CD4-positive, alpha-beta T cell treated with Interleukin-6 for 4 hours (primary cell): Measurements from ENCODE around the gene HDGFL2.

Experiments
- DNase-seq: peaks from one replicate; pipeline ENCODE4 v3.0.0-alpha.2; 2020; ENCODE audit warnings: mixed read lengths

Gene HDGFL2

DNA sequence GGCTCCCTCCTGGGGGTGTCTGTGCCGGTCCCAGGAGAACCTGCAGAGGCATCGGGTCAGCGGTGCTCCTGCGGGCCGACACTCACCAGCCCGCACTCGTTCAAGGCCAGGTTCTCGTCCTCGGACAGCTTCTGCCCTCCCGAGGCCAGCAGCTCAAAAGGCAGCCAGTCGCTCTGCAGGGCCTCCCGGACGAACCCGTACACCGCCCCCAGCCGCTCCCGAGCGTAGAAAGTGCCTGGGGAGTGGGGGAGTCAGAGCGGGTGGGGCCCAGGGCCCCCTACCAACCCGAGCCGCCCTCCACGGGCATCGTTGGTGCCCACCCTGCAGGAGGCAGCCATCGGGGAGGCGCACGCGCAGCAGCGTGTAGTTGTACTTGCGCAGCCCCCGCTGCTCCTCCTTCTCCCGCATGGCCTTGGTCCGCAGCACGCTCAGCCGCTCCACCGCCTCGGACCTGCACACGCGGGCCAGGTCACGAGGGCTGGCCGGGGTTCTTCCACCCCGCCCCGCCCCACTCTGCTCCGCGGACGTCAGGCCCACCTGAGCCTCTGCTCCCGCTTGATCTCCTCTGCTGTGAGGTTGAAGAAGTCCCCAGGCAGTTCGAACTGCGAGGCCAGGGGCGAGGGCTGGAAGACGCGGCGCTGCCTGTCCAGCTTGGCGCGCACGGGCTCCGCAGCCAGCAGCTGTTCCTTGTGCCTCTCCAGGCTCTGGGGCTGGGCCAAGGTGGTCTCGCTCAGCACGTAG, 26.0 kb upstream of the HDGFL2 start:
- no peak for DNase-seq

GRCh38 chr19:4446704-4447200, 25.3 kb upstream of the HDGFL2 start:
- DNase-seq, result no peak

DNA sequence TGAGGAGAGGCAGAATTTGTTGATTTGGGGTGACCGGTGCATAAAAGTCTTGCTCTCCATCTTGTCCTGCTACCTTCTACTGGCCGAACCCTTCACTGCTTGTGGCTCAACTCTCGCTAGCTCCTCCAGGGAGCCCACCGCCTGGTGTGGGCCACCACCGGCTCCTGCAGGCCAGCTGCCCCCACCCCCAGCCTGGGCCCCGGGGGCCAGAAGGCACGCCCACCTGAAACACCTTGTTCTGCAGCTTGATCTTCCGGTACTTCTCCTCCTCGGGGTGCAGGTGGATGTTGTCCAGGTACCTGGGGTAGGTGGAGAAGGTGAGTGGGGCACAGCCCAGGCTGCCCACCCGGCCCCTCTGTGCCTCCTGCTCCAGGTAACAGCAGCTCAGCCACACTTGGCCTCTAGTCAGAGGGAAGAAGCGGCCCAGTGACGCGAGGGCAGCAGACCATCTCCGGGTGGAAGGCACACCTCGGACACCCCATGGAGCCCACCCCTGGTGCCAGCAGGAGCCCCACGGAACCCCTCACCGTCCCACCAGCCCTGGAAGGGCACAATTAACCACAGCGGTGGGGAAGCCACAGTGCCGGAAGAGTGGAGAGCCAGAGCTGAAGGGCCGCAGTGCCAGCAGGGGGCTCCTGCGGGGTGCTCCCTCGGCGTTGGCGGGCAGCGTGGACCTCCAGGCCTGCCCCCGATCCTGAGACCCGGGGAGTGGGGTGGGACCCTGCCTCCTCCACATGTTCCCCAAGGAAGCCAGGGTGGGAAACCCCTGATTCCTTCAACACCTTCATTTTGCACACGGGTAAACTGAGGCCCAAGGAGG, 24.6 kb upstream of the HDGFL2 start:
- no peak for DNase-seq

GRCh38 chr19:4448147-4448985, 23.7 kb upstream of the HDGFL2 start:
- no peak for DNase-seq

GRCh38 chr19:4449022-4449638, 23.0 kb upstream of the HDGFL2 start:
- no peak for DNase-seq

DNA sequence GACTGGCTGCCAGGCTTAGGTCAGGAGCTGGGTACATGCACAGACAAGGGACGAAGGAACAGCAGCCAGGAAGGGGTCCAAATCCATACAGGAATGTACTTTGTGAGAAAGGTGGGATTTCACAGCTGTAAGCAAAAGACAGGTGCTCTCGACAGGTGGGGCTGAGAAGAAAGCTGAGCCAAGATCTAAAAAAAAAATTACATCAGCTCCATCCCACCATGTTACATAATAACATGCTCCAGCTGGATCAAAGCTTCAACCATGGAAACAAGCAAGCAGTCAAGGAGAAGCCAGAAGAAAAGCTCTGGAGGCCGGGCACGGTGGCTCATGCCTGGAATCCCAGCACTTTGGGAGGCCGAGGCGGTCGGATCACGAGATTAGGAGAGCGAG, 22.5 kb upstream of the HDGFL2 start:
- no peak for DNase-seq

DNA sequence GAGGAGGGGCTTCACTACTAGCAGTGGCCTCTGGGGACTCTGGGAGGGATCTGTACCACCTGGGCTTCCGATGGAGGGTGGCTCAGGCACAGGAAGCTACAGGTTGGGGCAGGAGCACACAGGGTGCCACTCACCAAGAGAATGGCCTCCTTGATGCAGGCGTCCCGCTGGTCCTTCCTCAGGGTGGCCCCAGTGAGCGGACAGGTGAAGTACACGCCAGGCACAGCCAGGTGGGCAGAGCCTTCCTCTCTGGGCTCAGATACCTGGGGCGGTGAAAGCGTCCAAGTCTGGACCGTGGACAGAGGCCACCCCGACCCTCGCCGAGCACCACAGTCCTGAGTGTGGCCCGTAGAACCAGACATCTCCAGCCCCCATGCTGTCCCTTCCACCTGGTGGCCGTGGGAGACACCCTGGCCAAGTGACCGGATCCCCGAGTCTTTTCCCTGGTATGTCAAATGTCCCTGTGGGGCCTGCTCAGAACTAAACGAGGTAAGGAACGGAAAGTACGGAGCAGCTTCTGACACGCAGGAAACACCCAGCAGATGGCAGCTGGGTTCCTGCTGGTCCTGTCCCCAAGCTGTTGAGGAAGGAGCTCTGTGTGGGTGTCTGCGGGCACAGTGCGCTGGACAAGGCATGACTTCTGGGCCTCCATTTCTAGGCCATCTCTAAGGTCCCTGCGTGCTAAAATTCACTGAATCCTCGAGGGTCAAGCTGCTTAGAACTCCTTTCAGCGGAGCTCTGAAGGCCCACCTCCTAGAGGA, 19.7 kb upstream of the HDGFL2 start:
- no peak for DNase-seq

GRCh38 chr19:4453232-4454179, 18.6 kb upstream of the HDGFL2 start:
- no peak for DNase-seq

- no peak for DNase-seq
Measured at GRCh38 chr19:4454747-4455718, 17.1 kb upstream of the HDGFL2 start.

DNA sequence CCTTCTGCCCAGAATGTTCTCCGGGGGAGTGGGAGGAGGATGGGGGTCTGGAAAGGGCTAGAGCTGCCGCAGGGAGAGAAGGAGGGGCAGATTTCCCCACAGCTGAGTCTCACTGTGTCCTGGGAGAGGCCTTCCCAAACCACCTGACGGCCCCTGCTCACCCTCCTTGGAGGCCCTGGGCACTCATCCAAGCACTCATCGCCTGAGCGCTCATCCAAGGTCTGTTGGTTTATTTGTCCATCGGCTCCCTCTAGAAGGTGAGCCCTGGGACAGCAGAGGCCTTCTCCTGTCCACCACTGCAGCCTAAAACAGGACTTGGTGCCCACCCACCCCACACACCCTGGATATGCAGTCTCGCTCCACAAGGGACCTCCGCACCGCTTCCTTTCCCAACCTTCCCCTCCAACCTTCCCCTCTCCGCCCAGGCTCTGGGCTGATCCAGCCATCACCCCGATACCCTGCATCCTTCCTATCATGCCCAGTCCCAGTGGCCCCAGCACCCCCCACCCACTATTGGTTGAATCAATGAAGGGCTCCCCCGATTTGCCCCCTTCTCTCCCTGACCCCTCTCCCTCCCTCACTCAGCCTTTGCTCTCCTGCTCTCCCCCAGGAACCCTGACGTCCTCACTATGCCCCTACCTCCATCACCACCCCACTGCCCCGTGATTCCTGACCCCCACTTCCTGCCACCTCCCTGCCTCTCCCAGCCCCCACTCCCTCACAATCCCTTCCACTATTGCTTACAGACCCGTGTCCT, 16.2 kb upstream of the HDGFL2 start:
- DNase-seq, result no peak

- DNase-seq, result no peak
Measured at GRCh38 chr19:4456476-4456842, 15.6 kb upstream of the HDGFL2 start.

DNA sequence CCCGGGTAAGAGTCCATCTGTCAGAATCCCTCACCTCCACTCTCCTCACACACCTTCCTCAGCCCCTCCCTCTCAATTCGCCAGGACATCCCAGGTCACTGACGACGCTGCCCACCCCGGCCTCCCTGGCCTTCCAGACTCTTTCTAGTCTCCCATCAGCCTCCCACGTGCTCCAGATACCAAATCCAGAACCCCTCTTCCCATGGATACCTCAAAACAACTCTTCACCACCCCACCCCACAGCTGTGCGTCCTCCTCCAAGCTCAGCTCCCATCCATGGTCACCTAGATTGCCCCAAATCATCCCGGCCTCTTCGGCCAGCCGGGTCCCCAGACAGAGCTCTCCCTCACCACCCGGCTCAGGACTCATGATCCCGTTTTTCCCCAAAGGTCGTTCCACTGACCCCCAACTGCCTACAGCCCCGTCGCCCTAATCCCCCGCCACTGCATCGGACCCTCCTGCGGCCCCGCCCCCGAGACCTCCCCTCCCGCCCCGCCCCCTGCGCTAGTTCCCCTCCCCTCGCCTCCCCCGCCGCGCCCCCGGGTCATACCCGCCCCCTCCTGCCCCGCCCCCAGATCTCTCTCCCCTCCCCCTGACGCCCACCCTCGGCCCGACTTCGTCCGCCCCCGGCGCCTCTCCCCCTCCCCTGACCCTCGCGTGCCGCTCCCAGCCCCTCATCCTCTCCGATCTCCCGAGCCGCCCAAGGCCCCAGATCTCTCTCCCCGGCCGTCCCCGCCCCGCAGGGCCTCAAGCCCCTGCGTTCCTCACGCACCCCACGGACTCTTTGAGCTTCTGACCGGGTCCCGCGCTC, 15.0 kb upstream of the HDGFL2 start:
- peak; percentile 66 for DNase-seq

GRCh38 chr19:4457654-4458395, 14.3 kb upstream of the HDGFL2 start, which contains the start of gene UBXN6:
TSS of gene UBXN6 (minus strand) at chr19:4457794. CDS start at chr19:4457697, 97 bp downstream.
- peak; percentile 98 for DNase-seq

GRCh38 chr19:4464815-4465581, 7.1 kb upstream of the HDGFL2 start:
- no peak for DNase-seq

DNA sequence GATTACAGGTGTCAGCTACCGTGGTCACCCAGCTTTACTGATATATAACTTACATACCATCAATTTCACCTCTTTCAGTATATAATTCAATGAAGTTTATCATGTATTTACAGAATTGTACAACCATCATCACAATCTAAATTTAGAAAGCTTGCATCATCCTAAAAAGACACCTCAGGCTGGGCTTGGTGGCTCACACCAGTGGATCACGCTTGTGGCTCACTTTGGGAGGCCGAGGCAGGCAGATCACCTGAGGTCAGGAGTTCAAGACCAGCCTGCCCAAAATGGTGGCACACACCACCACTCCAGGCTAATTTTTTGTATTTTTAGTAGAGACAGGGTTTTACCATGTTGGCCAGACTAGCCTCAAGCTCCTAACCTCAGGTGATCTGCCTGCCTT, 4.3 kb upstream of the HDGFL2 start:
- no peak for DNase-seq
